GM10248 (cell line): ENCODE results near the gene ANKRD33.

ENCODE experiments used
- CTCF ChIA-PET: fragments of 300-600 bp; sonication (Branson Sonifier 250); formaldehyde crosslinking; extraction: SDS; loops from one replicate; lab custom pipeline; 2021; ENCODE audit warnings: antibody characterized with exemption; lab: Yijun Ruan, JAX
- POLR2A ChIA-PET: fragments of 350-650 bp; sonication (Branson Sonifier 250); formaldehyde crosslinking; extraction: SDS; loops from one replicate; lab custom pipeline; 2020; ENCODE audit warnings: antibody characterized with exemption; lab: Yijun Ruan, JAX
- DNase-seq: peaks from one replicate; pipeline ENCODE4 v3.0.0; 2012; ENCODE audit errors: extremely low spot score
- CTCF ChIP-seq: IDR thresholded peaks from 2 replicates; pipeline ENCODE4 v1.5.1; 2012; ENCODE audit warnings: mild to moderate bottlenecking, low read depth; ENCODE audit errors: extremely low read depth, missing control alignments, control extremely low read depth

The ANKRD33 gene

GRCh38 chr12:51855586-51856428 is 32.1 kb upstream of the ANKRD33 start:
- POLR2A ChIA-PET: no interaction called here
- CTCF ChIA-PET: interaction anchor here (1.2 kb wide), 1 partner anchor 54 kb away, joined by 3 read pairs; no protein-coding TSS in a partner anchor
- no peak for TF ChIP-seq CTCF

GRCh38 chr12:51860986-51861385 is 26.9 kb upstream of the ANKRD33 start:
- ChIA-PET POLR2A (no interaction called here), CTCF (interaction anchor here (1.3 kb wide), 1 partner anchor 14 kb away, joined by 8 read pairs; no protein-coding TSS in a partner anchor)
- no peak for TF ChIP-seq CTCF
- DNase-seq: no peak

More at GRCh38 chr12:51855586-51856428, 32.1 kb upstream of the ANKRD33 start:
- DNase-seq: no peak

- no peak for DNase-seq
- no peak for TF ChIP-seq CTCF
- ChIA-PET POLR2A (no interaction called here), CTCF (interaction anchor here (2.7 kb wide), 1 partner anchor 11 kb away, joined by 17 read pairs; no protein-coding TSS in a partner anchor)
Measured at GRCh38 chr12:51862947-51863346, 25.0 kb upstream of the ANKRD33 start.

- DNase-seq: no peak
- TF ChIP-seq CTCF: no peak
- ChIA-PET POLR2A (no interaction called here), CTCF (interaction anchor here (2.7 kb wide), 1 partner anchor 11 kb away, joined by 17 read pairs; no protein-coding TSS in a partner anchor)
Measured at GRCh38 chr12:51863363-51863932, 24.5 kb upstream of the ANKRD33 start.

- TF ChIP-seq CTCF: no peak
- peak; percentile 13 for DNase-seq
- ChIA-PET CTCF (interaction anchor here (2.7 kb wide), 1 partner anchor 10 kb away, joined by 17 read pairs; no protein-coding TSS in a partner anchor), POLR2A (no interaction called here)
Measured at GRCh38 chr12:51863933-51864832, 23.7 kb upstream of the ANKRD33 start.
